ENCODE results near the gene TTBK2.

DNA sequence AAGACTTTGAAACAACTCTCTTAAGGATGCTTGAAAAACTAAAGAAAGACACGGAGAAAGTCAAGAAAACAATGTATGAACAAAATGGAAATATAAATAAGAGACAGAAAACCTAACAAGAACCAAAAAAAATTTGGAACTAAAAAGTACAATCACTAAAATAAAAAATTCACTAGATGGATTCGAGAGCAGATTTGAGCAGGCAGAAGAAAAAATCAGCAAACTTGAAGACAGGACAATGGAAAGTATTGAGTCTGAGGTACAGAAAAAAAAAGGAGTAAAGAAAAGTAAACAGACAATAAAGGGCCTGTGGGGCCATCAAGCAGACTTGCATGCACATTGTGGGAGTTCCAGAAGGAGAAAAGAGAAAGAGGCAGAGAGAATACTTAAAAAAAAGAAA is 170.3 kb downstream of the TTBK2 start:
- TF ChIP-seq, protein P1, sequence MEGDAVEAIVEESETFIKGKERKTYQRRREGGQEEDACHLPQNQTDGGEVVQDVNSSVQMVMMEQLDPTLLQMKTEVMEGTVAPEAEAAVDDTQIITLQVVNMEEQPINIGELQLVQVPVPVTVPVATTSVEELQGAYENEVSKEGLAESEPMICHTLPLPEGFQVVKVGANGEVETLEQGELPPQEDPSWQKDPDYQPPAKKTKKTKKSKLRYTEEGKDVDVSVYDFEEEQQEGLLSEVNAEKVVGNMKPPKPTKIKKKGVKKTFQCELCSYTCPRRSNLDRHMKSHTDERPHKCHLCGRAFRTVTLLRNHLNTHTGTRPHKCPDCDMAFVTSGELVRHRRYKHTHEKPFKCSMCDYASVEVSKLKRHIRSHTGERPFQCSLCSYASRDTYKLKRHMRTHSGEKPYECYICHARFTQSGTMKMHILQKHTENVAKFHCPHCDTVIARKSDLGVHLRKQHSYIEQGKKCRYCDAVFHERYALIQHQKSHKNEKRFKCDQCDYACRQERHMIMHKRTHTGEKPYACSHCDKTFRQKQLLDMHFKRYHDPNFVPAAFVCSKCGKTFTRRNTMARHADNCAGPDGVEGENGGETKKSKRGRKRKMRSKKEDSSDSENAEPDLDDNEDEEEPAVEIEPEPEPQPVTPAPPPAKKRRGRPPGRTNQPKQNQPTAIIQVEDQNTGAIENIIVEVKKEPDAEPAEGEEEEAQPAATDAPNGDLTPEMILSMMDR (IDR thresholded peaks at IDR 0.05): no peak
- no peak for TF ChIP-seq POLR2A (IDR thresholded peaks at IDR 0.05)
- no peak for TF ChIP-seq EP300 (IDR thresholded peaks at IDR 0.05)
